ENCODE measurements around the gene NFIX.
A peak's percentile ranks its signal among the peaks of the same experiment; 100 is the strongest.

NFIX gene

DNA sequence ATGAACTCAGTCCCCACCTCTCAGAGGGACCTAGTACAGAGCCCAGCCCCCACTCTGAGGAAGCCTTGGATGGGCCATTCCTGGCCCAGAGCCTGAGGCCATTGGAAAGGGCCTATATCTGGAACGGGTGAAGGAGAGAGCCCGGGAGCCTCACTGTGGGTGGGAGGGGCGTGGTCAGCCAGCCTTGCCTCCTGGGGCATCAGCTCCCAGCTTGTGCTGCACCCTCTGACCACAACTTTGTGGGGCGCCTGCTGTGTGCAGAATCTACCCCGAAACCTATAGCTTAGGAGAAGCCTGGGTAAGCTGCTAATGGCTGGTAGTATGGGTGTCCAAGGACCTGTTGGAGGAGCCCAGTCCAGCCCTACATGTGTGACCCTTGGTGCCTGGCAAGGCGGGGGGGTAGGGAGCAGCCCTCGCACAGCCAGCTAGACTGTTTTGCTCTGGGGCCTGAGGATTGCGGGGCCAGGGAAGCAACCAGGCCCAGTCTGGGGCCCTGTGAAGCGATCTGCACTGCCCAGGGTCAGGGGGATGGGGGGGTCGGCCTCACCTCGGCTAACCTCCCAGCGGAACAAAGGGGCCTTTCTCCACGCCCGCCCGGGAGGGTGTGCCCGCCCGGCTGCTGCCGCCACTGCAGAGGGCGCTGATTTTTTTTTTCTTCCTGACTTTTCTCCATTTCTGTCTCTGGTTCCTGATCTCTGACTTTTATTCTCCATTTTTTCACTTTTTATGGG lies 65.1 kb downstream of the NFIX start:
- DNase-seq: no peak

DNA sequence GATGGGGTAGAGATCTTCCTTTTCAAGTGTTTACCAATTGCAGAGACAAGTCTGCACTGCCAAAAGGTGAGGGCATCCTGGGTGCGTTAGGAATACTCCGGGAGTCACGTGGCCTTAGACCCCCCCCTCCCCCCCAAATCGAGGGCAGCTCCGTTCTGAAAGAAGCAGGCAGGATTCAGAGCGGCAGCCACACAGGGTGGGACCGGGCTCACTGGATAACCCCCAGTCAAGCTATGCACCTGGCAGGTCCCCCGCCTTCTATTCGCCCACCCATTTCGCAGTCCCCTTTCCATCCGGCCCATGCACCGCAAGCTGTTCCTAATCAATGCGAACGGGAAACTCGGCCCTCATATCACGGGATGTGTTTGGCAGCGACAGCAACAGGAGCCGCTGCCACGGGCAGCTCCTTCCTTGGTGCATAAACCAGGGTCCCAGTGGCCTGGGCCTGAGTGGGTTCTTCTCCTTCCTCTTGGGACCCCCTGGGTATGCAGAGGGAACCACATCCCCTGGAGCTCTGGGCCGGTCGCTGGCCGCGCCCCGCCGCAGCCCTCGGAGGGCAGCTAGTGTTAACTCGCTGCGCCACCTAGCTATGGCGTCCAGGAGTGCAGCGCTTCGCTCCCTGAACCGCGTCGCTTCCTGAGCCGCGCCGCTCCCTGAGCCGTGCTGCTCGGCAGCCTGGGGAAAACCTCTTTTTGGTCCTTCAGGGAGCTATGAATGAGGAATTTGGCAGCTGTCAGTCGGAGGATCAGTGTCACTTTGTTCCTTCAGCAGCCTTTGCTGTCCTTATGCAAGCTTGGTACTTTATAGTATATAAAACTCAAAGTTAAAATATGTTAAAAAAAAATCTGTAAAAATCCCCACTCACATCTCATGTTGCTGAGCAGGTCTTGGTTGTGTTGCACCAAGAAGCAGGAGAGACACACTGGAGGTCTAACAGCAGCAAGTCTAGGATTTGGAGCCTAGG lies 66.0 kb downstream of the NFIX start:
- peak; percentile 48 for DNase-seq

DNA sequence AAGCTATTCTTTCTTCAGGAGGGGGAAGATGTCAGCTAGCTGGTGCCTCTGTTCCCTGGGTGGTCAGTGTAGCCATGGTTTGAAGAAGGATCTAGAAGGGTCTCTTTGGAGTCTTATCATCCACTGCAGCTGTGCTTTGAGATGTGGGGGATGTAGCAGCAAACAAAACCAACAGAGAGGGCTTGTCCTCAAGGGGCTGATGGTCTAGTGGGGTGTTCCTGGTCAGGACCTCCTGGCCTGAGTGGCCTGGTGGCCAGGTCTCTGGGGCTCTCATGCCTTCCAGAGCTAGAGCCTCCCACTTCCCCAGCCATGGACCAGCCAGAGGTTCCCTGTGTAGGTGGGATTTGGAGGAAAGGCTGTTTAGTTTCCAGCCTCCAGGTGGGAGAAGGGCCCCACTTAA lies 67.0 kb downstream of the NFIX start:
- no peak for DNase-seq

DNA sequence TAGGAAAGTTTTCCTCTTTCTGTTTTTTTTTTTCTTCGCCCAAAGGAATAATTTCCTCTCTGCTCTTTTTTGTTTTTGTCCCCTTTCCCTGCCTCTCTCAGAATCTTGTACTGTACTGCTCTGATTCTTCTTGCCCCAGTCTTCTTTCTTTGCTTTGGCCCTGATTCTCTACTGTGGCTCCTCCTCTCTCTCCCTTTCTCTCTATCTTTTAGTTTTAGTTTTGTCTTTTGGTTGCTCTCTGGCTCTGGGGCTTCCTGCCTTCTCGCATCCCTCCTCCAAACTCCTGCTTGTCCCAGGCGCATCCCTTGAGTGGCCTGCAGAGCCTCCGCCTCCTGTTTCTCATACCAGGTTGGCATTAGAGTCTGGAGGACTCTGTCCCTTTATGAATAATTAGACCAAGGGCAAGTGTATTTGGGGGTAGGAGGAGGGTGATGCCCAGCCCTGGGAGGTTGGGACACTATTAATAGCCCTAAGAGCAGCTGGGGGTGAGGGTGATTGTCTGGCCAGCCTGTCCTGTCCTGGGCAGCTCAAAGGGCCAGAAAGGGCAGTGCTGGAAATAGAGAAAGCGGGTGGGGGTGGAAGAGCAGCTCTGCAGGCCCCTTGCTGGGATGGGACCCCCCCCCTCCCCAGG lies 68.3 kb downstream of the NFIX start:
- DNase-seq: no peak

DNA sequence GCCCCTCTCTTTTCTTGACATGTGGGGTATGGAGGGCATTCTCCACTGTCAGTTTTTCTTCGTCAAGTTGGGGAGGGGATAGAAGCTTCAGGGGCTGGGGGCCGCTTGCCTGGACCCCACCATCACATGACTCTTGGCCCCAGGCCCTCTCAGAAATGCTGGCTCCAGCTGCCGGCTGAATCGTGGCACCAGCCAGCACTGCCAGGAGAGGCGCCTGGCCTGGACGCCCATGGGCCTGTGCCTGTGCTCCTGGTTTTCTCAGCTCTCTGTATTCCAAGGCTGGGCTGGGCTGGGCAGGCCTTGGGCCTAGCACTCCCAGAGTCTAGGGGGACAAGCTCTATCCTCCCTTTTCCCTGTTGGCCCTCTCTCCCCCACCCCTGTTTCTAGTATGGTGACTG lies 68.8 kb downstream of the NFIX start:
- DNase-seq: no peak

DNA sequence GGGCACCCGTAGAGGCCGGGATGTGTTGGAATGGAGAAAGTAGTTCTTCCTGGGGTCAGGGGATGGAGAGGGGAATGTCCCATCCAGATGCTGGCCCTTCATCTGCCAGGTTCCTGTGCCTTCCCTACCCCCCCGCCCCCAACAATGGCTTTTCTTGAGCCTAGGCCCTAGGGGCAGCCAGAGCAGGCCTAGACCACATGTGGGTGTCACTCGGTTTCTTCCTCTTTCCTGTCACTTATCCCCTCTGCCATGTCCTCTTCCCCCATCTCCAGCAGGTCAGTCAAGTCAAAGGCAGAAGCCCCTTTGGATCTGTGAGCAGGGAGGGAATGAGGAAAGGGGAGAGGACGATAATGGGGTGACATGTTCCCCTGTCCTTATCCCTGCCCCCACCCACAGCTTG lies 71.0 kb downstream of the NFIX start:
- DNase-seq: no peak

DNA sequence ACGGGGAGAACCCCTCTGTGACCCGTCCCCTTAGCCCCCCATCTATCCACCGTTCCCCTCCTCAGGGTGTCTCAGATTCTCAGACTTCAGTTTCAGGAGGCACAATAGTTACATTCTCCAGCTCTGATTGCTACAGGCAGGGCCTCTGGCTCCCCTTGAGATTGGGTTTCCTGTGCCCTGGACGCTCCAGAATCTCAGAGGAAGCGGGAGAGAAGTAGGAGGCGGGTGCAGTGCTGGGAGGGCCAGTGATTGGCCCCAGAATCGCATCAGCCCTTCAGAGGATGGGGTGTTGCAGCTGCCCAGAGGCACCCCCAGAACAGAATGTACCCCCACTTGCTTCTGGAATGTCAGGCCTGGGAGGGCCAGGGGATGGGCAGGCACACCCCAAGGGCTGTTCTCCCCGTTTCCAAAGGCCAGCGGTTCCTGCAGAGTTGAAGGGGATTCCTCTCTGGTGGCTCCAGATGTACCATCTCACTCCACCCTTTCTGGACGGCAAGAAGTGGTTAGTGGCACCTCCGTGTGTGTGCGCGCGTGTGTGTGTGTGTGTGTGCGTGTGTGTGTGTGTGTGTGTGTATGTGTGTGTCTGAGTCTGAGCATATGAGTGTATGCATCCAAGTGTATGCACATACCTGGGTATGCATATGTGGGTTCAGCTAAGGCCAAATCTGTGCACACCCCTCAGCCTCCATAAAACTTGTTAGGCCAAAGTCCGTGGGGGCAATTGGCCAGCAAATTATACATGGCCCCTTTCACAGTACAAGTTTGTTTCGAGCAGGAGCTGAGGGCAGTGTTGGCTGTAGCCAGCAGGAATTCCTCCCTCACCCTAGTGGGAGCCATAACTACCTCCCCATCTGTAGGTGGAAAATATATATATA lies 71.9 kb downstream of the NFIX start:
- DNase-seq: no peak

DNA sequence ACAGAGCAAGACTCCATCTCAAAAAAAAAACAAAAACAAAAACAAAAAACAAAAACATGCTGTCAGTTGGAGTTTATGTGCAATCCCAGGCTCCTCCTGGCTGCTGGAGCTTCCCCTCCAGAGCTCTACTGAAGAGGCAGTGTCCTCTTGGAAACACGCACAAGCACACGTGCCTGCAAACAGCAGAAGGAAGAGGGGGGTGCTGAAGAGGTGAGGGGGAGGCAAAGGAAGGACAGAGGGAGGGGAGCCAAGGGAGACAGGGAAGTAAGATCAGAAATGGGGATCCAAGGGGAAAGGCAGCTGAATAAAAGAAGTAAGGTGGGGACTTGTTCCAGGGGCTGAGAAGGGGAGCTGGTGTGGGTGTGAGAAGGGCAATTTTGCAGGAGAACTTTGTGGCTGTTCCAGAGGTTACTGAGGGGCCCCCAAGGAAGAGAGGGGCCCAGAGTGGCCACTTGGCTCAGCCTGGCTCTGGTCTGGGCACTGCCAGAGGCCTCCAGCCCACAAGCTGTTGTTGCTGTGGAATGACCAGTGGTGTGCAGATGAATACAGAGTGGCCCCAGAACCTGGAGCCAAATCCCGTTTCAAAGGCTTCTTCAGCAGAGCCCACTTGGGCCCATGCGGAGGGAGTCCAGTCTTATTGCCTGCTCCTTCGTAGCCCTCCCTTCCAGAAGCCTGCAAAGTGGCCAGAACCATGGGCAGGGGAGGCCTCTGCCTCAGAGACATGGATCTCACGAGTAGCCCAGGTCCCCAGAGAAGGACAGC lies 73.0 kb downstream of the NFIX start:
- DNase-seq: no peak

DNA sequence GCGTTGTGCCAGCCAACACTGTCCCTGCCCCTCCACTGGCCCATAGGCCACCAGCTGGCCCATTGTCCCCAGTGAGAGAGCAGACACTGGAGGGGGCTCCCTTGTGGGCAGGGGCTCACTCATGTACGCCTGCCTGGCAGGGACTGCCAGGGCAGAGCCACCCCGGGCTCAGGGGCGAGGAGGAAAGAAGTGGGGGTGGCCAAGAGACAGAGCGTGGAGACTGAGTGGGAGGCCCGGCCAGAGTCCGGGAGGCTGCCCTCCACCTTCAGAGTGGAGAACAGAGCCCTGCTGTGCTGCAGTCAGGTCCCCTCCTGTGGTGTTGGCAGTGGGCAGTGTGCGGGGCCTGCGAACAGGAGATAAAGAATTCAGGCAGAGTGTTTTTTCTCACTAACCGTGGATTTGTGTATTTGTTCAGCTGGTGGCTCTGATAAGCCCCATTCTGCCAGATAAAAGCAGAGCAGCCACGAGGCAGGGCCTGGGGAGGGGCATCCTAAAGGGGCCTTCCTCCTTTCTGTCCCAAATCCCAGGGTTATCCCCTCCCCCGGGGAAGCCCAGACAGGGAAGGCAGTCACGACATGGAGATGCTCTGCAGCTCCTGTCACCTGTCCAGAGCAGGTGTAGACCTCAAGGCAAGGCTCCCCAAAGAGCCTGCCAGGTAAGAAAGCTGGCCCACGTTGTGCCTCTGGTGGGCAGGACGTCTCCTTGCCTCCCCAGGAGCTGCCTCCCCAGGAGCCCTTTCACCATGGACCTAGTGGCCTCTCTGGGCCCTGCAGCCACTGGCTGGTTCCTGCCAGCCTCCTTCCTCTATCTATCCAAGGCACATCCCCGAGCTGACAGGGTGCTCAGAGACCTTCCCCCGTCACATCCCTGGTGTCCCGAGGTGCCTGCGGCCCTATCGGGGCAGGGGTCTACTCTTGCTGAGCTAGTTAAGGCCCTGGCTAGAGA lies 74.4 kb downstream of the NFIX start:
- no peak for DNase-seq

DNA sequence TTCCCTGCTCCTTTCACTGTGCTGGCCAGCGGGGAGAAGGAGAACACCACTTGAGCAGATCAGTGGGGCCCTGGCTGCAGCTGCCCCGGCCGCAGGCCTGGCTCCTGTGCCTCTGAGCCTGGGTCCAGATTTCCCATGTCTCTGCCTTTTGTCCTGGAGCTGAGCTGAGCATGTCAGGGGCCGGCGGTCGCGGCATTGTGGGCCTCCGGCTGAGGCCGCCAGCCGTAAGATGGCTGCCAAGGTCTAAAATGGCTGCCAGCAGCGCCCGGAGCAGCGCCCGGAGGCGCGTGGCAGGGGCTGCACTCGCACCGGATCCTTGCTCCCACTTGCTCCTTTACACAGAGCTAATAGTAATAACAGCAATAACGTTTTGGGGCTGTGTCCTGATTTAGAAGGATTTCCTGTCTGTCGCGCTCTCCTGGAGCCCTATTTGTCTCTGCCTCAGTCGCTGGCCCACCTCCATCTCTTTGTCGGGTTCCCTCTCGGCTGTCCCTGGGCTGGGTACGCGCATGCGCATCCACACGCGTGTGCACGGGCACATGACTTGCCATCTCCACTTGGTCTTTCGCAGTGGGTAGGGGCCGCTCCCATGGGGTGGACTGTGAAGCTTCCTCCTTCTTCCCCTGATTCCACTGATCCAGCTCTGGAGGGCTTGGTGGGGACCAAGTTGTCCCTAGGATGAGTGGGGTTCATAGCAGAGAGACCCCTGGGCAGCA lies 75.3 kb downstream of the NFIX start:
- no peak for DNase-seq

DNA sequence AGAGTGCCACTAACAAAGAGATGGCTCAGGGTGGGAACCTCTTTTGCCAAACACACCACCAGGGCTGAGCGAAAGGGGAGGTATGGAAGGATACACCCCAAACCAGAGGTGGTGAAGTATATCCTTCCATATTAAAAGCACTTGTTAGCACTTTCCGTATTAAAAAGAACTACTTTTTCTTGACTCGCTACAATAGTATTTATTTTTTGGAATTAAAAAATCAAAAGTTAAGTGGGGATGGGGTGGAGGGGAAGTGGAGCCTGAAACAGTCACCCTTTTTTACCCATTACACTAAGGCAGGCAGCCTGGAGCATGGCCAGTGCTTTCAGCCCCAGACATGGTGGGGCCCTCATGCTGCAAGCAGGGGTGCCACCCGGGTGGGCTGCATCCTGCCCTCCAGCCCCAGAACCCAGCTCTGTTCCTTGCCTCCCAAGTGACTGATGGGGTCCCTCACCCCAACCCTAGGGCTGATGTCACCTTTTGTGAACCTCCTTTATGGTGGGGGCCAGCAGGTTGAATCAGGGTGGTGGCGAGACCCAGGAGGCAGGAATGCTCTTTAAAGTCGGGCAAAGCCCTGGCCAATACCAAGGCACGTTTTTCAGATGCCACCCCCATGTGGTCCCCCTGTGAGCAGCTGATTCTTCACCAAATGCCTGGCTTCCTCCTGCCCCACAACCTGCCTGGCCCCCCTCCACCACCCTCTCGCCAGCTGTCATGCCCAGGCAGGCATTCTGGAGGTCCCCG lies 76.3 kb downstream of the NFIX start:
- DNase-seq: no peak

DNA sequence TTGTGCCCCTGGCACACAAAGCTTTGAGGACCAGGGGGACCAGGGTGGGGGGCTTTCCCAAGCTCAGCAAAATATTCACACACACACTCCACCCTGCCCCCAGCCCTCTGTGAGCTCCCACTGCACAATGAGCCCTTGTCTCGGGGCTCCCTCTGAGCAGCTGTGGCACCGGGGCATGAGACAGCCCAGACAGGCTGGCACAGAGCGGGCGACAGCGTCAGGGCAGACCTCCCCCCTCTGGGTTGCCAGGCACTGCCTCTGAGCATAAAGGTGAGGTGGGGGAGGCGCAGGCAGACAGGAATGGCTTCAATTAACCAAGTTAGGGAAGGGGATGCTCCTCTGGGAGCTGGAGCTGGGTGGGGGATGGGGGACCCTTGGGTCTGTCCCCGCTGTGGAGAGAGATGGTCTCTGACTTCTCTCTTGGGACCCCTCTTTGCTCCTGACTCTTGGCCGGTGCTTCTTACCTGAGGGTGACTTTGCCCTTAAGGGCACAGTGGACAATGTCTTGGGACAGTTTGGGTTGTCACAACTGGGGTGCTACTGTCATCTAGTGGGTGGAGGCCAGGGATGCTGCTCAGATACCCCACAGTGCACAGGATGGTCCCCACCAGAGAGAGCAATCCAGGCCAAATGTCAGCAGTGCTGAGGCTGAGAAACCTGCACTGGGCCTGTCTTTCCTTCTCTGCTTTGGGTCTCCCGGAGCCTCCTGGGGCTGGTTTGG lies 77.1 kb downstream of the NFIX start:
- no peak for DNase-seq

DNA sequence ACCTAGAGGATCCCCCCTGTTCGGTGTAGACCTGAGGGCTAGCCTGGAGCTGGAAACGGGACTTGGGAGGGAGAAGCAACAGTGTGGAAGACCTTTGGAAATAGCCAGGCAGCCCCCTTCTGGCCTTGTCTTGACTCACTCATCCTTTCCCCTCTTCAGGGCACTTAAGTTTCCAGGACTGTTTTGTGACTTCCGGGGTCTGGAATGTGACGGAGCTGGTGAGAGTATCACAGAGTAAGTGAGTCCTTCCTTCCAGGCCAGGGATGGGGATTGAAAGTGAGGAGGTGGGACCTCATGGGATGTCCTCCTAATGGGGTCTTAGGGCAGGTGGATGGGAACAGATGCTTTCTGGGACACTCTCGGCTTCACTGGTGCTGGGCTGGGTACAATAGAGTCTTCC lies 78.0 kb downstream of the NFIX start:
- no peak for DNase-seq

DNA sequence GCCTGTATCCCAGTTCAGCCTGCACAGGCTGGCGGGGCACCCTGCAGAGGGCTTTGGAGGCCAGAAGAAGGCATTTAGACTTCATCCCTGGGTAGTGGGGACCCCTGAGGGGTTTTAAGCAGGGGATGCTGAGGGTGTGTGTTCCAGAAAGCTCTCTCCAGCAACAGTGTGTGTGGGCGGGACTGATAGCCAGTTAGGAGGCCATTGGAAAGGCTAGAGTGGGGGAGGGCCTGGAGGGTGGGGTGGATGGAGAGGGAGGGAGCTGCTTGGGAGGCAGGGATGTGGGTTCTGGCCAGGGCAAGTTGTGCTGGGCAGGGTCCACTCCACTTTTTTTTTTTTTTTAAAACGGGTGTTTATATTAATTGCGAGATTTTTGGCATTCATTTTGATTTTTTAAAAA lies 79.1 kb downstream of the NFIX start:
- DNase-seq: no peak

DNA sequence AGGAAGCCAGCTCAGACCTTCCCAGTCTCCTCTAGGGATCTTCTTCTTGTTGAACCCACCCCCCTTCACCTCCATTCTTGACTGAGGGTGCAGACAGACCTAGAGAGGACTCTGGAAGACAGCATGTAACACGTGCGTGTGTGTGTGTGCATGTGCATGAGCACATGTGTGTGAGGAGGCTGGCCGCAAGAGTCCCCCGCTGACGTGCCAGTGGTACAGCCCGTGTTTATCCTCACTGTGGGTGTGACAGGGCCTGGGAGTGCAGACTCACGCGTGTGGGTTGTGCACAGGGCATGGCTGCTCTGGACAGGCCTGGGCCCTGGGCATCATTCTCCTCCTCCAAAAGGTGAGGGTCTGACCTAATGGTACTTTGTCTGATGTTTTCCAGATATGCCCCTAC lies 81.0 kb downstream of the NFIX start:
- DNase-seq: no peak

DNA sequence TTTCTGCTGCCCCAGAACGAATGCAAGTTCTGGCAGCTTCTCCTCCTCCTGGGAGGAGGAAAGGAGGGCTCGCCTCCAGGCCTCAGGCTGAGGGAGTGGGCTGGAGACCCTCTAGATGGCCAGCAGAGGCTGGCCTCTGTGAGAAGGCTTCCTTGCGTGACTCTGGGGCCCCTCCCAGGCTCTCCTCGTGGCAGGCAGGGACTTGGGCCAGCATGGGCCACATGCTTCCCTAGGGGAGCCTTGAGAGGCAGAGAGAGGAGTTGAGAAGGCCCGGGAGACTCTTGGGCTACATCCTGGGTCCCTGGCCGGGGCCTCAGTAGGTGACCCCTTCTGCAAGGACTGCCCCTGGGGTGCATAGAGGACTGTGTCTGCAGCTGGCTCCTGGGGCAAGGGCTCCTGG lies 81.5 kb downstream of the NFIX start:
- no peak for DNase-seq

DNA sequence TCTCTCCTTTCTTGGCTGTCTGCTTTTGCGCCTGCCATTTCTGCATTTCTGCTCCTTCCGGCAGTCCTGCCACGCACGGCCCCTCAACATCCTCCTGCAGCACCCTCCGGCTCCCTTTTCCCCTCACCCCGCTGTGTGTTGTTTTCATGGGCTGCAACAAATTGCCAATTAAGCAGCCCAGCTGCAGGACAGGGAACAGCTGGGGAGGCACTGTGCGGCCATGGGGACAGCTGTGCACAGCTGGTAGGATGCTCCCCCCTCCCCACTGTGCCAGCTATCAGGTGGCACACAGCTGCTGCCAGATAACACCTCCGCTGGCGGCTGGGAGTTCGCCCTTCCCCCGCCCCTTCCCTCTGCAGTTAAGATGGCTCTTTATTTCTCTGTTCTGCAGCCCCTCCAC lies 82.0 kb downstream of the NFIX start:
- no peak for DNase-seq

DNA sequence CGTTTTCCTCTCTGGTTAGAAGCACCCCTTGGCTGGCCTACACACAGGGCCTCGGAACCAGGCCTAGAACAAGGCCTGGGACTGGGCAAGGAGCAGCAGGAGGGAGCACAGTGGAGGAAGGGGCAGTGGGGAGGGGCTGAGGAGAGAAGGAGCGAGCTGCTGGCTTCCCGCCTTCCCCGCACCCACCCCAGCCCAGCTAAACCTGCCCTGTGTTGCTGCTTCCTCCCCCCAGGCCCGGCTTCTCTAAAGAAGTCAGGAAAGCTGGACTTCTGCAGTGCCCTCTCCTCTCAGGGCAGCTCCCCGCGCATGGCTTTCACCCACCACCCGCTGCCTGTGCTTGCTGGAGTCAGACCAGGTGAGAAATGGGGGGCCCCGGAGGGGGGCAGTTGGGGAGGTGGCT lies 83.1 kb downstream of the NFIX start:
- DNase-seq: no peak

All from NCI-H2107 (cell line).